GM12891 (cell line): ENCODE measurements around the gene MYO18A.

ENCODE experiments used
- DNase-seq: peaks from one replicate; pipeline ENCODE4 v3.0.0; 2011; ENCODE audit warnings: low spot score; ENCODE audit not compliant: insufficient read length
- FAIRE-seq: peaks from 2 replicates; lab custom pipeline; 2011; peaks lifted over from hg19 to GRCh38; lab: Jason Lieb, UNC
- PAX5 ChIP-seq: IDR thresholded peaks from 2 replicates; pipeline ENCODE4 v1.6.1; 2011; ENCODE audit warnings: low read length, moderate library complexity, mild to moderate bottlenecking; ENCODE audit not compliant: insufficient read depth, severe bottlenecking
- POLR2A ChIP-seq: IDR thresholded peaks from 2 replicates; pipeline ENCODE4 v1.6.1; 2011; ENCODE audit warnings: low read depth, low read length, control low read depth
- POLR2AphosphoS5 ChIP-seq: IDR thresholded peaks from 2 replicates; pipeline ENCODE4 v1.6.1; 2011; ENCODE audit warnings: low read depth, low read length, control low read depth
- POU2F2 ChIP-seq: IDR thresholded peaks from 2 replicates; pipeline ENCODE4 v1.6.1; 2011; ENCODE audit warnings: low read depth, mild to moderate bottlenecking, control low read depth, low read length, moderate library complexity
- SPI1 ChIP-seq: IDR thresholded peaks from 2 replicates; pipeline ENCODE4 v1.6.1; 2011; ENCODE audit warnings: low read depth, low read length, control low read depth
- TAF1 ChIP-seq: IDR thresholded peaks from 2 replicates; pipeline ENCODE4 v1.6.1; 2011; ENCODE audit warnings: low read depth, low read length, control low read depth

MYO18A gene

GRCh38 chr17:29099527-29099926 is 80.7 kb downstream of the MYO18A start:
- DNase-seq (no peak), FAIRE-seq (no peak)
- TF ChIP-seq PAX5 (no peak), POU2F2 (no peak), TAF1 (no peak), SPI1 (no peak), POLR2A (no peak), POLR2AphosphoS5 (no peak)

GRCh38 chr17:29096094-29096493 is 84.1 kb downstream of the MYO18A start:
- TF ChIP-seq PAX5 (no peak), POLR2A (no peak)
- FAIRE-seq: no peak
- DNase-seq: no peak

- TF ChIP-seq POLR2A: no peak
- no peak for TF ChIP-seq POU2F2
- no peak for TF ChIP-seq PAX5
- TF ChIP-seq SPI1: no peak
- TF ChIP-seq TAF1: no peak
- TF ChIP-seq POLR2AphosphoS5: no peak
- DNase-seq: no peak
- FAIRE-seq: no peak
Observed at GRCh38 chr17:29095439-29095838, 84.8 kb downstream of the MYO18A start.

GRCh38 chr17:29094101-29094708 is 86.0 kb downstream of the MYO18A start:
- TF ChIP-seq TAF1: no peak
- no peak for TF ChIP-seq POLR2A
- TF ChIP-seq SPI1: no peak
- no peak for TF ChIP-seq PAX5
- TF ChIP-seq POU2F2: no peak
- no peak for TF ChIP-seq POLR2AphosphoS5
- no peak for FAIRE-seq
- DNase-seq: no peak

GRCh38 chr17:29093090-29093871 is 86.9 kb downstream of the MYO18A start:
- DNase-seq (no peak), FAIRE-seq (no peak)
- no peak for TF ChIP-seq POLR2A
- TF ChIP-seq PAX5: no peak
- TF ChIP-seq POU2F2: no peak
- no peak for TF ChIP-seq TAF1
- no peak for TF ChIP-seq POLR2AphosphoS5
- TF ChIP-seq SPI1: no peak

- TF ChIP-seq TAF1: no peak
- no peak for TF ChIP-seq POLR2AphosphoS5
- TF ChIP-seq POU2F2: no peak
- TF ChIP-seq SPI1: no peak
- TF ChIP-seq PAX5: no peak
- TF ChIP-seq POLR2A: no peak
- FAIRE-seq (no peak), DNase-seq (no peak)
Observed at GRCh38 chr17:29091606-29092289, 88.5 kb downstream of the MYO18A start.

GRCh38 chr17:29090750-29091605 is 89.2 kb downstream of the MYO18A start:
- TF ChIP-seq TAF1: no peak
- no peak for TF ChIP-seq POLR2A
- TF ChIP-seq PAX5: no peak
- no peak for TF ChIP-seq POU2F2
- no peak for TF ChIP-seq POLR2AphosphoS5
- no peak for TF ChIP-seq SPI1
- DNase-seq (no peak), FAIRE-seq (no peak)

- FAIRE-seq: no peak
- no peak for TF ChIP-seq POLR2AphosphoS5
- no peak for TF ChIP-seq POU2F2
- no peak for TF ChIP-seq POLR2A
- TF ChIP-seq PAX5: no peak
- no peak for TF ChIP-seq SPI1
- TF ChIP-seq TAF1: no peak
- no peak for DNase-seq
Observed at GRCh38 chr17:29090108-29090507, 90.1 kb downstream of the MYO18A start.
